RKO (cell line): Measurements from ENCODE around the gene FARSA.
"Not testable (repeated sequence)": the region's sequence is repeated elsewhere in the genome, so short reads cannot be mapped to it uniquely, and the experiment has no call there.

Source experiments
- DNase-seq: peaks from one replicate; pipeline ENCODE4 v3.0.0-alpha.2; 2016; ENCODE audit warnings: low spot score

The FARSA gene

DNA sequence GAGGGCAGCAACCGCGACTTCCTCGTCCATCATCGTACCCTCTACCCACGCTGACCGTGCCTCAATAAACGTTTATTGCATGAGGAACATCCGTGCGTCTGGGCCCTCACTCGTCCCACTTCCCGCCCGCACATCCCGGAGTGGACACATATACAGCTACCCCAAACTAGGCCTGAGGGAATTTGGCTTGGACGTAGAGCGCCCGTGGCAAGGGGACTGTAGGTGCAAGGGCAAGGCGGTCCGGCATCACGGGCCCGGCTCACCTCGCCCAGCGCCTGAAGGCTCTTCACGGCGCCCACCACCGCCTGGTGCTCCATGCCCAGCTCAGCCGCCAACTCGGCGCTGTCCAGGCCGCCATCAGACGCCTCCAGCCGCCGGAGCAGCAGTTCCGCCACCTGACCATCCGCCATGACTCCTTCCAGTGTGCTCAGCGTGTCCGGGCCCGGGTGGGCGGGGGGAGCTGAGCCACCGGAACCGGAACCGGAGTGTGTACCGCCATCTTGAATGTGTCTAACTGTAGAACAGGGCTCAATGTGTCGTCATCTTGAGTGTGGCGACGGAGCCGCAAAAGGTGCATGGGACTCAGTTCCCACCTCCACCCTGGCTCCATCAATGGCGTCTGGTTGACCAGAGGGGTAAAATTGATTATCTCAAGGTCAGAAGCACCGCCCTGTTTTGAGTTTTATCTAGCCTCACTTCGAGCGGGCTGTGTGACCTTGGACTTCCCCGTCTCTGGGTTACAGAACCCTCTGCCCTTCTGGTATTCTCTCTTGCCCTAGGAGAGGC, at the start of gene FARSA:
TSS of gene FARSA (minus strand) at position 425 of the 786 bp plus-strand sequence. CDS start at position 410, 15 bp downstream.
- peak; percentile 94 for DNase-seq

- DNase-seq, result no peak
These were observed 49.6 kb upstream of the FARSA start for GRCh38 chr19:12983091-12983490.

DNA sequence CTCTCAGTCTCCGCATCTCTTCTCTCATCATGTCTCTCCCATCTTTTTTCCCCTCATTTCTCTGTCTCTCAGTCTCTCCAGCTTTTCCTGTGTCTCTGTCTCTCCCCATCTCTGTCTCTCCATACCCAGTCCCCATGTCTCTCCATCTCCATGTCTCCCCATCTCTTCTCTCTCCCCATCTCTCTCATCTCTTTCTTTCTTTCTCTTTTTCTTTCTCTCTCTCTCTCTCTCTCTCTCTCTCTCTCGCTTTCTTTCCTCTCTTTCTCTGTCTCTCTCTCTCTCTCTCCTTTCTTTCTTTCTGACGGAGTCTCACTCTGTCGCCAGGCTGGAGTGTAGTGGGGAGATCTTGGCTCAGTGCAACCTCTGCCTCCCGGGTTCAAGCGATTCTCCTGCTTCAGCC, 49.1 kb upstream of the FARSA start:
- no peak for DNase-seq

DNA sequence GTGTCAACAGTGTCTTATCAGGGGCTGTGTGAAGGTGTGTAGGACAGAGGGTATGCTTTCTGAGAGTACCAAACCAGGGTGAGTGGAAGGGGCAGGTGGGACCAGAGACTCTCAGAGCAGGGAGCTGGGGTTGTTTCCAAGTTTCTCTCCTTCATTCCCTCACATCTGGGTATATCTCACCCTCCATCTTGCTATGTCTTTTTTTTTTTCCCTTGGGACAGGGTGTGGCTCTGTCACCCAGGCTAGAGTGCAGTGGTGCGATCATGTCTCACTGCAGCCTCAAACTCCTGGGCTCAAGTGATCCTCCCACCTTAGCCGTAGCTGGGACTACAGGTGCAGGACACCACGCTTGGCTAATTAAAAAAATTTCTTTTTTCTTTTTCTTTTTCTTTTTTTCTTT, 46.5 kb upstream of the FARSA start:
- no peak for DNase-seq

DNA sequence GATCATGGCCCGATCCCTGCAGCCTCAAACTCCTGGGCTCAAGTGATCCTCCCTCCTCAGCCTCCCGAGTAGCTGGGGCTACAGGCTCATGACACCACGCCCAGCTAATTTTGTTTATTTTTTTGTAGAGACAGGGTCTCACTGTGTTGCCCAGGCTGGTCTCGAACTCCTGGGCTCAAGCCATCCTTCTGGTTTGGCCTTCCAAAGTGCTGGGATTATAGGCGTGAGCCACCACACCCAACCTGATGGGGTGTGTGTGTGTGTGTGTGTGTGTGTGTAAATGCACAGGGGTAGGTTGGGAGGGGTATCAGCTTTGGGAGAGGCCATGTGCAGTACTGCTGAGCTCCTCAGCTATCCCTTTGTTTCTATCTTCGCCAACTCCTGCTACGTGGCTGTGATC, 42.6 kb upstream of the FARSA start:
- not testable (repeated sequence) for DNase-seq

DNA sequence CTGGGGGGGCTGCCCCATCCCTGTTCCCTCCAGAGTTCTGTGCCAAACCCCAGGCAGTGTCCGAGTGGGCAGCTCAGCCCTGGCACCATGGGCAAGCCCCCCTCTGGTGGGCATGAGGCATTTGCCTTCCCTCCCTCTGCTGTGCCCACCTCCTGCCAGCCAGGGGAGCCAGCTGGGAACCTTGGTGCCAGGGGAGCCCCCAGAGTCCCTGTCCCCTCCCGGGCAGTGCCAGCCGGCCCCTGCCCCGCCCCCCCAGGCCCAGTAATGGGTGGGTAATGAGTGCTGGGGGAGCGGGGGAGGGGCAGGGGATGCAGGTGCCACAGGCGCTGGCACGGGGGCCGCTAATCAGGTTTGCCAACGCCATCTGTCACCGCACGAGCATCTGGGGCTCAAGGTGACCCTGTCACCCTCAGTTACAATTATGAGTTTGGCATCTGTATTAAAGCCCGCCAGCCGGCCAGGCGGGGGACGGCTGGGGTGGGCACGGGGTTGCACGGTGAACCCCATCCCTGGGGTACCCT, 41.8 kb upstream of the FARSA start:
- DNase-seq, result no peak

DNA sequence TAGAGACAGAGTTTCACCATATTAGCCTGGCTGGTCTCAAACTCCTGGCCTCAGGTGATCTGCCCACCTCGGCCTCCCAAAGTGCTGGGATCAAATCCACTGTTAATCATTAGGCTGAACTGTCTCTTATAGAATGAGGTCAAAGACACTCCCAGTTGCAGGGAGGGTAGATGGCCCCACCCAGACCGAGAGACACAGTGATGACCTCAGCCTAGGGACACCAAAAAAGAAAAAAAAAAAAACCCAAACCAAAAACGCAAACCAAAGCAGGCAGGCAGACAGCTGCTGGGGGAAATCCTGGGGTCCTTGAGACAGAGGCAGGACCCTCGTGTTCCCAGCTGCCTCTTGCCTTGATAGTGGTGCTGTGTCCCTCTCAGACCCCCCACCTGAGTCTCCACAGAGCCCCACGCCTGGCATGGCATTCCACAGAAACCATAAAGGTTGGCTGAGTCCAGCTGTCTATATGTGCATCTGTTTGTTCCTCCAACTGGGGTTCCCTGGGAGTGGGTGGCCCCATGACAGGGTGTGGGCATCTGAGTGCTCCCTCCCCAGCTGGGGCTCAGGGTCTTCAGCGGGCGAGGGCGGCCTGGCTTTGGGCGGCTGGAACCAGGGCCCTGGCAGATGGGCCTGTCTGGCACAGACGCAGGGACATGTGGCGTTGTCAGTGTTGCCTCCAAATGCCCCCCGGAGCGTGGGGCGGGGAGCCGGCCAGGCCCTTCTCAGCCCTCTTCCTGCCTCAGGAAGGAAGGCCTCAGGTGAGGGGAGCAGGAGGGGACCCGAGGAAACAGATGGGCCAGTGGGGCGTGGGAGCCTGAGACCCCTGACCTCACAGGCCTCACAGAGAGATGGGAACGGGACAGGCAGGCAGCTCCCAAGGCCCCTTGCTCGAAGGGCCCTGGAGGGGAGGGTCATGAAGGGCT, 41.0 kb upstream of the FARSA start:
- no peak for DNase-seq

GRCh38 chr19:12973236-12973635, 39.7 kb upstream of the FARSA start:
- no peak for DNase-seq

- no peak for DNase-seq
These were observed 36.7 kb upstream of the FARSA start for GRCh38 chr19:12970070-12970820.

- DNase-seq, result no peak
These were observed 35.9 kb upstream of the FARSA start, which contains the start of gene DAND5 for GRCh38 chr19:12969292-12969988. Gene DAND5 (plus strand): TSS chr19:12969576. CDS start chr19:12969661, 85 bp downstream.

DNA sequence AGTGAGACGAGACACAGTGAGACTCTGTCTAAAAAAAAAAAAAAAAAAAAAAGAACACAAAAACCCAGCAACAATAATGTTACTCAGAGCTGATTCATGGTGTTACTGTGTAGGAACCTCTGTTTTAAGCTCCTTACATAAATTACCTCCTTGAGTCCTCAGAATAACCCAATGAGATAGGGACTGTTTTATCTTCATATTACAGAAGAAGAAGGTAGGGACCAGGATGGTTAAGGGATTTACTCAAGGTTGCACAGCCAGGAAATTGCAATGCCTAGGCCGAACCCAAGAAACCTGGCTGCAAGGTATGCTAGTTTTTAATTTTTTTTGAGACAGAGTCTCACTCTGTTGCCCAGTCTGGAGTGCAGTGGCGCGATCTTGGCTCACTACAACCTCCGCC, 34.4 kb upstream of the FARSA start:
- peak; percentile 62 for DNase-seq

- no peak for DNase-seq
These were observed 32.3 kb upstream of the FARSA start for GRCh38 chr19:12965812-12966135.

DNA sequence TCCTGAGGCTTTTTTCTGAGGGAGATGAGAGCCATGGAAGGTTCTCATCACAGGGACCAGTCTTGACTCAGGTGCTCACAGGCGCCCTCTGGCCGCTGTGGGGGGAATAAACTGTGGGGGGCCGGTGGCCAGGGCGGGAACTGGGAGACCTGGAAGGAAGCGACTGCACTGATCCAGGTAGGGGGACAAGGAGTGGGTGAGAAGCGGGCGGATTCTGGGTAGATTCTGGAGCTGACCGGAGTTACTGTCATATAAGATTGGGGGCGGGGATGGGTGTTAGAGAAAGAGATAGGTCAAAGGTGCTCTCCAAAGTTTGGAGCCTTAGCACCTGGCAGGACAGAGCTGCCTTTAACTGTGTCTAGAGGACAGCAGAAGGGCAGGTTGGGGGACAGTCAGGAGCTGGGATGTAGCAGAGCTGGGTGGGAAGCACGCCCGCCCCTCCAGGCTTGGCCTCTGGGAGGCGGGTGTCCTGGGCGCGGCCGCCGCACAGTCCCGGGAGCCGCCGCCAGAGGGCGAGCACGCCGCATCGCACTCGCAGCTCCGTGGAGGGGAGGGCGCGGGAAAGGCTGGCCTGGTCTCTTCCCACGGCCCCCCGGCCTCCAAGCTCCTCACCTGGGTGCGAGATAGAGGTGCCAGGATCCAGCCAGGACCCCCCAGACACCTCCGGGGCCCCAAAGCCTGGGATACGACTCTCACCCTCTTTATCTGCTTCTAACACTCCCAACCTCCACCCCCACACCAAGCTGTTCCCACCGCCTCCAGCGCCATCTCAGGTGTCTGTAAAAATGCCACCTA, 31.7 kb upstream of the FARSA start:
- DNase-seq, result peak; percentile 70

- no peak for DNase-seq
These were observed 26.0 kb upstream of the FARSA start for GRCh38 chr19:12959481-12959880.

DNA sequence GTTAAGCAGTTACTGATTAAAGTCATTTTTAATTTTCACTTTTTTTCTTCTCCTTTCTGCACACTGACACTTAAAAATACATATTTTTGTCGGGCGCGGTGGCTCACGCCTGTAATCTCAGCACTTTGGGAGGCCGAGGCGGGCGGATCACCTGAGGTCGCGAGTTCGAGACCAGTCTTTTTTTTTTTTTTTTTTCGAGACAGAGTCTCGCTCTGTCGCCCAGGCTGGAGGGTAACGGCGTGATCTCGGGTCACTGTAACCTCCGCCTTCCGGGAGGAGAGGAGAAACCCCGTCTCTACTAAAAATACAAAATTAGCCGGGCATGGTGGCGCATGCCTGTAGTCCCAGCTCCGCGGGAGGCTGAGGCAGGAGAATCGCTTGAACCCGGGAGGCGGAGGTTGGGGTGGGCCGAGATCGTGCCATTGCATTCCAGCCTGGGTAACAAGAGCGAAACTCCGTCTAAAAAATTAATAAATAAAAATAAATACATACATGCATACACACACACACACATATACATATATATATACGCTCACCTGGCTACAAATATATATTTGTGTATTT, 24.0 kb upstream of the FARSA start:
- not testable (repeated sequence) for DNase-seq

GRCh38 chr19:12956446-12957388, 23.2 kb upstream of the FARSA start, which contains the start of gene GADD45GIP1:
Gene GADD45GIP1 (minus strand): TSS chr19:12957223. CDS start chr19:12957212, 11 bp downstream.
- peak; percentile 88 for DNase-seq

DNA sequence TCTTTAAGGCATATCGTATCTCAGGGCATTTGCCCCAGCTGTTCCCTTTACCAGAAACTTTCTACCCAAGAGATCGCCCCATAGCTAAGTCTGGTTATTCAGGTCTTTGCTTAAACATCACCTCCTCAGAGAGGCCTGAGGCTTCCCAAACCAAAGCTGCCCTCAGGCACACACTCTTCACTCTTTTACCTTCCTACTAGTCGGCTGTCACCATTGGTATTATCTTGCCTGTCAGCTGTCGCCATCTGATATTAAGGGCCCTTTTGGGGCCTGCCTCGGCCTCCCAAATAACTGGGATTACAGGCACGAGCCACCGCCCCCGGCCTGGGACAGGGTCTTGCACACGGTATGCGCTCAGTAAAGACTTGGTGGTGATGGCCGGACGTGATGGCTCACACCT, 22.5 kb upstream of the FARSA start:
- DNase-seq, result no peak

DNA sequence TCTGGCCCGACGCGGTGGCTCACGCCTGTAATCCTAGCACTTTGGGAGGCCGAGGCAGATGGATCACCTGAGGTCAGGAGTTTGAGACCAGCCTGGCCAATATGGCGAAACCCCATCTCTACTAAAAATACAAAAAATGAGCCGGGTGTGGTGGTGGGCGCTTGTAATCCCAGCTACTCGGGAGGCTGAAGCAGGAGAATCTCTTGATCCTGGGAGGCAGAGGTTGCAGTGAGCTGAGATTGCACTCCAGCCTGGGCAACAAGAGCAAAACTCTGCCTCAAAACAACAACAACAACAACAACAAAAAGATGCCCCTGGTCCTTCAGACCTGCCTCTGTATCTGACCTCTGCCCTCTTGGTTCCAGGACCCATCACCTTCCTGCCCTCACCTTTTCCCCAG, 22.1 kb upstream of the FARSA start:
- not testable (repeated sequence) for DNase-seq

DNA sequence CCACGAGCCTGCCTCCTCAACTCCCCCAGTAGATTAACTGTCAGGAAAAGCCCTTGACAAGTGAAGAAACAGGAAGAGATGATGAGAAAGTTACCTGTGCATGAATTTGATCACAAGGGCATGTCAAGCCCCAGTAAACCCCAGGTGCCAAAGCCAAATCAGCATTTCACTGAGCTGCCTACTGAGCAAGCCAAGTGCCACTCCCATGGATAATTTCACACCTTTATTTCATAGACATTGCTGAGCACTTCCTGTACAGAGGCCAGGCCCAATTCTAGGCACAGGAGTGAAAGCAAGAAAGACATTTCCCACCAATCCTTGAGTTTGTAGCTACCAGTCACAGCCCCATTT, 21.1 kb upstream of the FARSA start:
- DNase-seq, result peak; percentile 11
